SKM-1 treated with dmso at 0.1 percent for 144 hours (cell line): ENCODE data around the gene ATP7B.
"Not testable (repeated sequence)": the region's sequence is repeated elsewhere in the genome, so short reads cannot be mapped to it uniquely, and the experiment has no call there.

Experiments used
- DNase-seq: peaks from one replicate; lab custom pipeline; 2025; ENCODE audit not compliant: unreplicated experiment; lab: John Stamatoyannopoulos, UW

Gene ATP7B

DNA sequence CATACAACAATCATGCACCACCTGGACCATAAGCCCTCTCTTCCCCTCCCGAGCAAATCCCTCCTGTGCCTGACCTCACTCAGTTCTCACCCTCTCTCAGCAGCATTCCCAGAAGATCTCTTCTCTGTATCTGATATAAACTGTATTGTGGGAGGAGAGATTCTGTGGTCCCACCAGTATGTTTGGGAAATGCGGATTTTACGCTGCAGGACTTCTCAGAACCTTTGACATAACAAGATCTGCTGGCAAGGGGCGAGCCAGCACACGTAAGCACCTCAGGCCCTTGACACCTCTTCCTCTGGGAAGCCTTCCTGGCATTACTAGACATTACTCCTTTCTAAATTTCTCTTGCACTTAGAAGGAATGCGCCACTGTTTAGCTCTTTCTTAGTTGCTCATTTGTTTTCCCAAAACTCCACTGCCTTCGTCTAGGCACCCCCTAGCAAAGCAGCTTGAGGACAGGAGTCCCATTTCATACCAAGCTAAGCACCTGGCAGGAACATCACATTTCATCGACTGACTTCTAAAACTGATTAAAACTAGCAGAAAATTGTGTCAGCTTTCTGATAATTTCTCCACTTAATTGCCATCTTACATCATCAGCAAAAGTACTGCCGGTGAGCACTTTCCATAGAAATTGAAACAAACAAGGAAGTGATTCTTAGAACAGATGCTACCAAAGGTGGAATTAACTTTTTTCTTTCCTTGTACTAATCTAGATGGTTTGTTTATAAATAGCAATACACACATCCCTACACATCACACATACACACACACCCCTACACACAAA lies 86.3 kb downstream of the ATP7B start:
- no peak for DNase-seq

DNA sequence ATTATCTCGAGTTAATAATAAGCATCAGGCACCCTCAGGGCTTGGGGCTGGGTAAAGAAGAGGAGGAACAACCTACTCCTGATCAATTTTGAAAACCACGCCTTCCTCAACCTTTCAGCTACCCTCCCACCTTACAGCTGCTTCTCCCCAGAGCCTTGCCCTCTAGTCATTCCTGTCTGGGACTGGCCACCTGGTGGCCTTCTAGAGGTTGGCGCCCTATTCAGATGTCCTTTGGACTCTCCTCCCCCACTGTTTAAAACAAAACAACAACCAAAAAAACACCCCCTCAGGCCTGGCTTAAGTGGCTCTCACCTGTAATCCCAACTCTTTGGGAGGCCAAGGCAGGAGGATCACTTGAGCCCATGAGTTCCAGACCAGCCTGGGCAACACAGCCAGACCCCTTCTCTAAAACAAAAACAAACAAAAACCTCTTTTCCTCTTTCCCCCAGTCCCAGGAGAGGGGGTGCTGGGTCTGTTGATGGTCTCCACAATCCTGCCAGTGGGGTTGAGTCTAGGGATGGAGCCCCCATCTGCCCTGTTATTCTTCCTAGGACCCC lies 87.2 kb downstream of the ATP7B start:
- DNase-seq: peak; percentile 30

DNA sequence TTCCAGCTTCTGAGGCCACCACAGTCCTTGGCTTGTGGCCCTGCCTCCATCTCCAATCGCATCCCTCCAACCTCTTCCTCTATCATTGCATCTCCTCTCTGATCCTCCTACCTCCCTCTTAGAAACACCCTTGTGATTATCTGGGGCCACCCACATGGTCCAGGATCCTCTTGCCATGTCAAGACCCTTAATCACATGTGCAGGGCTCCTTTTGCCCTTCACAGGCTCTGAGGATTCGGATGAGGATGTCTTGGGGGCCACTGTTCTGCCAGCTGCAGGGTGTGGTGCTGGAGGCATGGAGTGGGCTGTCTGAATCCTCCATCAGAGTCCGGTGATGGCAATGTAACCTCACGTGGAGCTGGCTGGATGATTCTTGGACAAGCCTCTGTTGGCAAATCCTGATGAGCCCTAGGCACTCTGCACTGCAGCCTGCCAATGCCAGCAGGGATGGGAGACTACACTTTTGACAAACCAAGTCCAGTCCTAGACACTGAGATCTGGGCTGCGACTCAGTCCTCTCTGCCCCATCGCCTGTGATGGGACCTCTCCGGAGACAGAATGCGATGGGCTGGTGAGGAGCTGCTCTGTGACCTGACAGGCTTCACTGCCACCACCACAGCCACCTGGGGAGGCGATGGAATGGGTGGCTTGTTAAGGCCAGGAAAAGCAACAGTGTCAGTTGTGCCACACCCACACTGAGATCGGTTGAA lies 88.3 kb downstream of the ATP7B start:
- no peak for DNase-seq

DNA sequence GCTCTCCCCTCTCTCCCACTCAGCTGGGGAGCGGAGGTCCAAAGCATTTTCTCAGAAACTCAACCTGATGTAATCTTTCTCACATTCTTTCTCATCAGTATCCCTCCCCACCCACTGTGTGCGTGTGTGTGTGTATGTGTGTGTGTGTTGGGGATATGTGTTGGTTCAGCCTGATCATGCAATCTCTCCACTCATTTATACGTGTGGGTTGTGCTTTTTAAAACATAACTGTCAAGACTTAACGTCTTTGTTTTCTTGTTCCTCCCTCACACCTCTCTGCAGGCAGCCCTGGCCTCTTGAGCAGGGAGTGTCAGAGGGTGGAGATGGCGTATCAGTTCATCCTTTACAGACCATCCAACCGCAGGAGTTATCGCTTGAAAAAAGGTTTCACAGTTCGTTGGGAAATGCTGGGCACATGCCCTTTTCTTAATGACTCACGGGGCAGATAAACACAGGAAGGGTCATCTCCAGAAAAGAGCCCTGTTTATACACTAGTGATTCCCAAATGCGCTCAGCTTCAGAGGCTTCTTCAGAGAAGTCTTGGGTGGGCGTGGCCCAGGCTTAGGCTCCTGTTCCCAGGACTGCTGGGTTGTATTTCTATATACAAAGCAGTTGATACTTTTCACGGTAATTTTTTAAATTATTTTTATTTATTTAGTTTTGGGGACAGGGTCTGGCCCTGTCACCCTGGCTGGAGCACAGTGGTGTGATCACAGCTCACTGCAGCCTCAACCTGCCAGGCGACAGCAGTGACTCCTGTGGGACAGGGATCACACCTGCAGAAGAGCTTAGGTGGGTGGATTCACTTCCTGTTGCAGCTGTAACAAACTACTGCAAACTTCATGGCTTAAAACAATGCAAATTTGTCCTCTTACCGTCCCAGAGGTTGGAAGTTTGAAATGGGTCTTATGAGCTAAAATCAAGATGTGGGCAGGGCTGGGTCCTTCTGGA lies 89.2 kb downstream of the ATP7B start:
- no peak for DNase-seq

DNA sequence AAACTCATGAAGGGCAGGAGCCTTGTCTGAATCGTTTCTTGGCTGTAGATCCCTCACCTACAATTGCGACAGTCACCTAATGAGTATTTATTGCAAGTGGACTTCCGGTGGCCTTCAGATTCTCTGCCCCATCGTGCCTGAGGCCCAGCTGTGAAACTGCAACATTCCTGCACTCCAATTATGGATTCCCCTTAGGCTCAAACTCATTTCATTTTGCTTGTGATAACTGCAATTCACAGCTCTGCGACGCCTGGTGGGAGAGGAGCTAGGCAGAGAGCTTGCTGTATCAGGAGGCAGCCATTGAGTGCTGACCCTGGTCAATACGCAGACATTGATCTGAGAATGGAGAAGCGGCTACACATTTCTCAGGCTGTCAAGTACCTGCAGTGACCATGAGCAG lies 90.5 kb downstream of the ATP7B start:
- no peak for DNase-seq

DNA sequence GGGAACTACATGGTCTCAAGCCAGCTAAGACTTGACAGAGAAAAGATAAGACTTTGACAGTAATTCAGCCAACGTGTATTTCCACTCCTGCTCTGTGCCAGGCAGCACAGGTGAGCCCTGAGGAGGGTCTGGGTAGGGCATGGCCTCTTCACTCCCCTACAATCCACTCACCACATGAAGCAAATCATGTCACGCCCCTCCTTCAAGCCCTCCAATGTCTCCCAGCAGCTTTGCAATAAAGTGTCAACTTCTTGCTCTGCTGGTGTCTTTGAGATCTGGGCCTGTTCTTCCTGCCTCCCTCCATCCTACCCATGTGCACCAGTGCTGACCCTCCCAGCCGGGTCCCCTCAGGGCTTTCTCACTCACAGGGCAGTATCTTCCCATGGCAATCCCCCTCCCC lies 91.0 kb downstream of the ATP7B start:
- no peak for DNase-seq

DNA sequence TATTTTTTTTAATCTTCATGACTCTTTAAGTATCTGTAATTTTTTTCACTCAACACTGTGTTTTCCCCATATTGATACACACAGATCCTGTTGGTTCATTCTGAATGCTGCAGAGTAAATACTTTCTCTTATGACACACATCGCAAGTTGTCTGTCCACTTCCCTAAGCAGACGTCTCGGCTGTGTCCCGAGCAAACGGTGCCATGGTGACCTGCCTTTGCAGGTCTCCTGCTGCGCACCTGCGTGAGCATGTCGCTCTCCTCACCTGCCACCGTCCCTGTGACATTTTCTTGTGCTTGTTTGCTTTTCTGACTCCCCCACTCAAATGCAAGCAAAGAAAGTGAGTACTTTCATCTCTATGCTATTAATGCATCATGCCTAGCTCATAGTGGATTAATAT lies 91.7 kb downstream of the ATP7B start:
- DNase-seq: no peak

DNA sequence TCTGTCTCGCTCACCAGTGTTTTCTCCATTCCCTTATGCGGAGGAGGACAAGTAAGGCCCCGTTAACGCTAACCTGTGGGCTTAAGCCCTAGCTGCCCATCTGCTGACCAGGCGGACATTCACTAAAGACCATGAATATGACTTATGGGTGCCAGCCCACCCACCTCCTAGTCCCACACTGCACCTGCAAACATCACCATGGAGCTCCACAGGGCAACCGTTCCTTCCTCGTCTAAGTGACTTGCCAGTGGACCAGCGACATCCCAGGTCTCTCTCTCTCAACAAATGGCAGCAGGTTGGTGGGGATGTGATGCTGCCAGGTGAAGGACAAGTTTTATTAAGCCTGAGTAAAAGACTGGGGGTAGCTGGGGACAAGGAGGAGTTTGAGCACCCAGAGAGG lies 94.3 kb downstream of the ATP7B start:
- DNase-seq: no peak

DNA sequence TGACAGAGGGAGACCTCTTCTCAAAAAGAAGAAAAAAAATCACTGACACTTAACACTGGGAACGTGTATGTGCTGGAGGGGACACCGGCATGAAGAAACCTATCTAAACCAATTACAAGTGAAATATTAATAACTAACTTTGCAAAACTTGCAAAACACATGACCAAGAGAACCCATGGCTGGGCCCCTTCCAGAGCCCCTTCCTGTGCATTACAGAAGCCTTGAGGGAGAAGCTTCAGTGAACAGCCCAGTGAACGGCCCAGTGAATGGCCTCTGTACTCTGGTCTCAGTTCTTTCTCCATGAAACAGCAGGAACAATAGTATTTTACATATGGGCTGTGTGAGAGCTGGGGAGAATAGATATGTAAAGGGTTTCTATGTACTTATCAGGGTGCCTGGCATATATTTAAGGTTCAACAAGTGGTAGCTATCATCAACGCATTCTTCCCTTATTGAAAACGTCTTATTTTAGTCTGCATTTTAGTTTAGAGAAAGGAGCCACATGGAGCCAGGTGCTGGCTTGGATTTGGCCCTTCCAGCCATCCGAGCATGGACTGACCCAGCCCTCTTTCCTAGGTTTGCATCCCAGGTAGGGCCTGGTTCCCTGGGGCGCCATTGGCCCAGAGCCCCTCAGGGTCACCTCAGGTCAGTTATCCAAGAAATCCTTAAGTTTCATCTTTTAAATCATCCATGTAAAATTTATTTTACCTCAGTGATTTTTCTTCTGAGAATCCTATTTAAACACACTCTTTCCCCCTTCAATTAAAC lies 95.0 kb downstream of the ATP7B start:
- DNase-seq: no peak

DNA sequence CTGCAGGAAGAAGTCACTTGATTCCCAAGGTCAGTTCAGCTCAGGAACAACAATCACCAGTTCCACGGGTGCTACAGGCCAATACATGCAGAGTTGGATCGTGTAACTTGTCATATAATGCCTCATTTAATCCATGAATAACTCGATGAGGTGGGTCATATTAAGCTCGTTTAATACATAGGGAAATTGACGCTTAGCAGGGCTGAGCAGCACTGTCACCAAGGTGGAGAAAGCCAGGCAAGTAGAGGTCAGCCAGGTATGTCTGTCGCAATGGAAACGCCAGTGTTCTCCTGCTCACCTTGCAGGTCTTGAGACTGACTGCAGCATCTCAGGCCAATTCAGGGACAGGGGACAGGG lies 97.1 kb downstream of the ATP7B start:
- no peak for DNase-seq

DNA sequence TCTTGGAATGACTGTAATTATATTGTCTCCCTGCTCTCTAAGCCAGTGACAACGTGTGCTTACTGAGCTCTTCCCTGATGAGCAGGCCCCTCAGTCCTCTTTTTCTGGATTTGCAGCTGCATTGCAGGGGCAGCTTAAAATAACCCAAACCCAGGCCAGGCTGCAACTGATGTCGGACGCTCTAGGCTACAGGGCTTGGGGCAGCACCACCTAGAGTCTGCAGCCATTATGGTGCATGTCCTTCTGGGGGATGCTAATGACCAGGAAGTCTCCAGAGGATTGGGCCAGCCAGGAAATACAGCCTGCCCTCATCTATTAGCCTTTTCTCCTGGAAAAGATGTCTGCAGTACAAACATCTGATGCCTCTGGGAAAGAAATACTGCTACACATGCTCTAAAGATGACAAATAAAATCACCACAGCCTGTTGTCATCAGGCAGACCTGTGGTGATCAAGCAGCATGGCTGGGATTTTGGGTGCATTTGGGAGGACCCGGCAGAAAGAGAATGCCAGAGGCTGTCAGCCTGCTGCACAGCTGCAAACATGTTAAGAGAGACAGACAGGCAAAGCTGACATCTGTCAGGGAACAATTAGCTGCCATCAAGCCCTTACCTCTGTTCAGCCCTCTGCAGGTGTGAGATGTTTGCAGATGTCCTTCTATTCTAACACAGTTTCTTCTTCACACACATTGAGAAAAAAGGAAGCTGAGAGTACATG lies 97.7 kb downstream of the ATP7B start:
- DNase-seq: no peak

DNA sequence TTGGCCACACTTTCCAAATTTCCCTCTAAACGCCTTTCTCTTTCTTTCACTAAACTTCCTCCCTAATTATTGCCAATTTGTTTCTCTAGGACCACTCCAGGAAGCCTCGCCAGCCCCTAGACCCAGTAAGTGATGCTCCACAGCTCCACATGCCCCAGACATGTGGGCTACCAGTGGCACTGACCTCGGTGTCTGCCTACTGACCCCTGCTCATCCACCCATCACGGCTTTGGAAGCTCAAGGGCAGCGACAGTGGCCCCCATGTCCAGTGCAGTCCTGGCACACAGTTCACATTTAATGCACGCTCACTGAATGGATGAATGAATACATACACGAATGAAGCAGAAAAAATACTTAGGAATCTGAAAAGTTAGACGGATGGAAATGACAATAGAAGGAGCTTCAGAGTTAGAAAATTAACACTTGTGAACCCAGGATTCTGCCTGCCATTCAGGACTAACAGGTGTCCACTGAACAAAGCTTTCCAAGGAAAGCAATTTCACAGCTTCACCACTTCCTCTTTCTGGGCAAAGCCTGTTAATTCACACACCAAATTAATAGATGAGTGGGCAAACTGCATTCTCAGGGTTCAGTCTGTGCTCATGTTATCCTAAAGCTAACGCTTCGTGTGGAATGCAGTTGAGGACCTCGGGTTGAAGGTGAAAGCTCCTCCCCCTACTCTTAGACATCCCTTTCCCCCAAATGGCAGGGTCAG lies 98.6 kb downstream of the ATP7B start:
- DNase-seq: peak; percentile 21

DNA sequence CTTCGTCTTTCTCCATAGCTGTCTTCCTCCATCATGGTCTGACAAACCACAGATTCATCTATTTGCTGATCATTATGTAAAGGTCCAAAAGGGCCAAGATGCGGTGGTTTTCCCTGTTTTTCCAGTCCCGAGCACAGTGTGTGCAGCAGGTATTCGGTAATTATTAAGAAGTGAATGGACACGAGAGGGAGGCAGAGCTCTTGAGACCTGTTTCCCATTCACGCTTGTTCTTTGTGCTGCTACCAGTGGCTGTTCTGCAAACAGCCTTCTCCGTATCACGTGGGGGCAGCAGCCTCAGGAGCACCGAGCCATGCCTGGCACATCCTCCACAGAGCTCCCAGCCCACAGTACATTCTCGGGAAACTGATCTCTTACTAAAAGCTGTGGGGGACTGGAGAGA lies 99.2 kb downstream of the ATP7B start:
- DNase-seq: no peak

DNA sequence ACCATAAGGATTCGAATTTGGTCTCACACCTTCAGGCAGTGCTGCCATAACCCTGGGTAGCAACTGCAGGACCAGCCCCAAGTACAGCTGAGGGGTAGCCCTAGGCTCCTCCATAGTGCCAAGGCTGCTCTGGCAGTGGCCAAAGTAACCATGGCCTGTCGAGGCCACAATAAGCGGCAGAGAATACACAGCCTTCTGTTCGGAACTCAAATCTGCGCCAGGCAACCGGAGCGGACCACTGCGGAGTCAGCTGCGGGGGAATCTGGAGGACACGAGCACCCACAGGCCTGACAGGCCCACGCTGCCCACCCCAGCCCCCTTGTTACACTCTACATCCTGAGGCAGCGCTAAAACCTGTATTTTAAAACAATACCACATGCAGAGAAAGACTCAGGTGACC lies 100.7 kb downstream of the ATP7B start:
- DNase-seq: no peak

DNA sequence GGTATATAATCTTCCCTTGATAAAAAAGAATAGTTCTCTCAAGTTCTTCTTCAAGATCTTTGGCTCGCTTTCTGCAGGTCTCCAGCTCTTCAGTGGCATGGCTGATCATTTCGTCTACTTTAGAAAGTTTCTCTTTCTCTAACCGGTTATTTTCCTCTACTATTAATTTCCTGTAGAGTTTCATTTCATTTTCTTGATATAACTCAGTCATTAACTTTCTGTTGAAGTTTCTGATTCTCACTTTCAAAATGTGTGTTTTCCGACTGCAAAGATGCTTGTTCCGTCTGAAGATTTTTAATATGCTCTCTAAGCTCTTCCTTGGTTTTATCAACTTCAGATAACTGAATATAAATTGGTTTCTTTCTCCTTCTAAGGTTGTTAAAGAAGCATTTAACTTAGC lies 102.0 kb downstream of the ATP7B start:
- DNase-seq: not testable (repeated sequence)

DNA sequence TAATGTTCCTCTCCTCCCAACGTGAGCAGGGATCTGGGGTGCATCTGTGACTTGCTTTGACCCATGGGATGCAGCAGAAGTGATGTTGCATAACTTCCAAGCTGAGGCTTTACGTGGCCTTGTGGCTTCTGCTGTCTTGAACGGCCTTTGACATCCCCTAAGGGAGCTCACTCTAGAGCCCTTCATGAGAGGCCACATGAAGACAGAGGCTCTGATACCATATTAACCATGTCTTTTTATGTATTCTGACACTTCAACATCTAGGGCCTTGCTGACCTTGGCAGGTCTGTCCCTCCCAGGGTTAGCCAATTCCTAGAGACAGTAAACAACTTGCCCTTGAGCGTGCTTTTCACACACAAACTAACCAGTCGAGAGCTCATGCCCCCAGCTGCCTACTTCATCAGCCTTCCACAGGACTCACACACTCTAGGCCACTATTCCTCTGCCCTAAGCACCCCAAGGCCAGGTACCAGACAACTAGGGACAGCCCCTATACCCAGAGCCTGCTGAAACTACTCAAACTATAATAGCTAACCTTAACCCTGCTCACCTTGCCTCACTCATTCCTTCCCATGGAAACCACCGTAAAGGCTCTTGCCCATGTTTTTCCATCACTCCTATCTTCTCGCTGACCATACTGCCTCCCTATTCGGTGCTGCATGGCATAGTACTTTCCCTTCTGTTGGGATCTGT lies 104.1 kb downstream of the ATP7B start:
- peak; percentile 39 for DNase-seq

DNA sequence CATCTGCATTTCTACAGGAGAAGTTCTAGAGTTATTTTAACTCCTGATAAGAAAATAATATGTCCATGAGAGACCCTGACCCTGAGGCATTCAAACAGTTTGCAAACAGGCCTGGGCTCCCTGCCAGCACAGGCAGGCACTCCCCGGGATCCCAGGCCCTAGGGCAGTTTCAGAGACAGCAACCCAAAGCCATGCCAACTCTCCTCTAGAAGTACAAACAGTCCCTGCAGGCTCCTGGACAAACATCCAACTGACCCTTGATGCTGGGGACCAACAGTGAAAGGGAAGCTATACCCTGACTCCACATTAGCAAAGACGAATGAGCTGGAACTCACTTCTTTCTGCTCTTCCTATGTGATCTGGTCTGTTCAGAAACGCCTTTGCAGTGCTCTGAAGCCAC lies 104.7 kb downstream of the ATP7B start:
- no peak for DNase-seq

DNA sequence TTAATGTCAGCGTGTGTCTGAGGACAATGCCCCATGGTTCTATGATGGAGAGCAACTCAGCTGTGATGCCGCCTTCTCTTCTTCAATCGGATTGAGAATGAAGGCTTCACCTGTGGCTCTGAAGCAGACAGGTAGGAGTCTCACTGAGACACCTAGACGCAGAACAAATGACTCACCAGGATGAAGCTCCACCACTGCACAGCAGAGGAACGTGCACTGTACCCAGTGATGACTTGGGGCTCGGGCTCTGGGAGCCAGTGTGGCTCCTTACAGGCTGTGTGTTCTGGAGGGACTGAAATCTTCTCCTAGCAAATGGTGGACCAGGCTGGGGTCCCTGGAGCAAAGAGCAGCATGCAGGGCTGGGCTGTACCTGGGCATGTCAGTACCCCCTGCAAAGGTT lies 105.5 kb downstream of the ATP7B start:
- DNase-seq: no peak

DNA sequence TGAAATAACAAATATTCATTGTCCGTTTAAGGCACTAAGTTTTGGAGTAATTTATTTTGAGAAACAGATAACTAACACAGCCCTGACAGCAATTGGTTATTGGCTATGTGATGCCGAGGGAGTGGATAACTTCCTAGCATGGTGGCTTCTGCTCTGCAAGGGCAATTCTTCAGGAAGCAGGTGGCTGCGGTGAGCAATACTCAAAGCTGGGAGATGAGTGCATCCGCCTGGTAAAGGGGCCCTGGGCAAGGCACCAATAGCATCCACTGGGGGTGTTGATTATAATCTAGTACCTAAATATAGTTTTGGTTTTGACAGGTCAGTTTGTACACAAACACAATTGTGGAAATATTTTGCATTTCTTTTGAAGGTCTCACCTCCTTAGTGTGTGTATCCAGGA lies 108.5 kb downstream of the ATP7B start:
- DNase-seq: no peak
